B cell (primary cell): ENCODE results near the gene FYB2.

Experiments used
- CTCF ChIP-seq: fragments of 200-600 bp; IDR thresholded peaks from one replicate; pipeline ENCODE4 v1.8.0; 2022; ENCODE audit warnings: antibody characterized with exemption, mild to moderate bottlenecking
- EZH2 ChIP-seq: IDR thresholded peaks from 2 replicates; pipeline ENCODE4 v1.6.1; 2012; ENCODE audit warnings: borderline replicate concordance, low read depth, mild to moderate bottlenecking, moderate library complexity, low read length; ENCODE audit not compliant: insufficient read depth, poor library complexity, severe bottlenecking

GRCh38 chr1:56850411-56850810, 31.2 kb upstream of the FYB2 start:
- TF ChIP-seq CTCF, result no peak
- TF ChIP-seq EZH2, result no peak
